Muscle layer of duodenum (tissue), 2 donors: ENCODE data around the gene CPED1.
A peak's percentile ranks its signal among the peaks of the same experiment; 100 is the strongest.

Source experiments
- H3K27ac ChIP-seq: one replicate; pipeline ENCODE4 v1.7.0; 2013; ENCODE audit warnings: mild to moderate bottlenecking, low read length
- H3K27me3 ChIP-seq: one replicate; pipeline ENCODE4 v1.7.0; 2013; ENCODE audit warnings: low read depth, mild to moderate bottlenecking, control low read depth, low read length
- H3K36me3 ChIP-seq, 2 donors: one replicate each; pipeline ENCODE4 v1.7.0; 2013; ENCODE audit warnings: low read length in 2 of 2, control low read depth in 1 of 2, mild to moderate bottlenecking in 1 of 2; ENCODE audit not compliant: insufficient read depth in 2 of 2, control insufficient read depth in 1 of 2
- H3K4me1 ChIP-seq, 2 donors: one replicate each; pipeline ENCODE4 v1.7.0; 2013; ENCODE audit warnings: low read length in 2 of 2, mild to moderate bottlenecking in 2 of 2, control low read depth in 1 of 2, moderate library complexity in 1 of 2; ENCODE audit not compliant: insufficient read depth in 2 of 2, control insufficient read depth in 1 of 2
- H3K4me3 ChIP-seq, 2 donors: one replicate each; pipeline ENCODE4 v1.7.0; 2013; ENCODE audit warnings: low read length in 2 of 2, low read depth in 1 of 2, mild to moderate bottlenecking in 1 of 2
- H3K9me3 ChIP-seq, 2 donors: one replicate each; pipeline ENCODE4 v1.7.0; 2013; ENCODE audit warnings: low read length in 2 of 2, control low read depth in 1 of 2, mild to moderate bottlenecking in 1 of 2; ENCODE audit not compliant: control insufficient read depth in 1 of 2
- donor health status: healthy.

The CPED1 gene

DNA sequence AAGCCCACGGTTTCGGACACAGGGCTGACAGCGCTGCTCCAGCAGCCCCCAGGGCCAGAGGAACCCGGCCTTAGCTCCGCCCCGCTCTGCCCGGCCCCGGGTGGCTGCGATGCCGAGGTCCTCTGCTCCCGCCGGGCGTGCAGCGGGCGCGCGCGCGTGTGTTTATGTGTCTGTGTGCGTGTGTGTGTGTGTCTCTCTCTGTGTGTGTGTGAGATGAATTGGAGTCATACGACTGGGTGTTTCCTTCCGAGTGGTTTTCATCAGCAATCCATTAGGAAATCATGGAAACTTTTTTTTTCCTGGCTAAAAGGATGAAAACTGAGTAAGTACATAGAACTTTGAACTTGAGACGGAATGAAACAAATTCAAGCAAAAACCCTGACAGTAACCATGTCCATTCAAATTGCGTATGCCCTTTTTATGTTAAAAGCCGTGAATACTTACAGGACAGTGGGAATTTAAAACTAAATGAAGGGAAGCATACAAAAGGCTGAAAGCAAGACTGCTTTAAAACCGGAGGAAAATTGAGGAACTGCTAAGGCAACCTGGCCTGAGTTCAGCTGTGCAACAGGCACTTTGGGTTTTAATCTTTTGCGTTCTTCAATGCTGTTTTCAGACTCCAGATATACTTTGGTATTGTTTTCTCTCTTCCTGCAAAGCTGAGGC, at the start of gene CPED1:
TSS of gene CPED1 (plus strand) at position 121 of the 666 bp plus-strand sequence. CDS start 911 bp downstream, outside the sequence.
- no peaks in the 10 kb centered on the region for H3K9me3 ChIP-seq
- peak within 1 kb of the TSS; percentile 96 for H3K27ac ChIP-seq
- no peaks in the 10 kb centered on the region for H3K36me3 ChIP-seq
- H3K4me1 ChIP-seq = peaks cover 5 to 13% of the 10 kb centered on the region in 2 donors
- H3K4me3 ChIP-seq = peak within 1 kb of the TSS; percentile 78
- no peaks in the 10 kb centered on the region for H3K27me3 ChIP-seq

DNA sequence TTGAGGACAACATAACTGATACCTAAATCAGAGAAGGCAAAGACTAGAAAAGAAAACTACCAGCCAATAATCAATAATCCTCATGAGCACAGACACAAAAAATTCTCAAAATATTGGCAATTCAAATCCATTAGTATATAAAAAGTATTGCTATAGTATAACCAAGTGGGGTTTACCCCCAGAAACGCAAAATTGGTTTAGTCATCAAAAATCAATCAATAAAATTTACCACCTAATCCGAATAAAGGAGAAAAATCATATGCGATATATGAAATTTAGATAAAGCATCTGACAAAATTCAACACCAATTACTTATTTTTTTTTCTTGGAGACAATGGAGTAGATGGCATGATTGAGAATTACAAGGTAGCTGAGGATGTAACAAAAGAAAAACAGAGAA, 49.2 kb upstream of the CPED1 start:
- no peaks in the 10 kb centered on the region for H3K4me1 ChIP-seq
- no peaks in the 10 kb centered on the region for H3K27me3 ChIP-seq
- no peaks in the 10 kb centered on the region for H3K36me3 ChIP-seq
- H3K4me3 ChIP-seq = no peak overlapping the region
- no peaks in the 10 kb centered on the region for H3K9me3 ChIP-seq
- no peak overlapping the region for H3K27ac ChIP-seq

DNA sequence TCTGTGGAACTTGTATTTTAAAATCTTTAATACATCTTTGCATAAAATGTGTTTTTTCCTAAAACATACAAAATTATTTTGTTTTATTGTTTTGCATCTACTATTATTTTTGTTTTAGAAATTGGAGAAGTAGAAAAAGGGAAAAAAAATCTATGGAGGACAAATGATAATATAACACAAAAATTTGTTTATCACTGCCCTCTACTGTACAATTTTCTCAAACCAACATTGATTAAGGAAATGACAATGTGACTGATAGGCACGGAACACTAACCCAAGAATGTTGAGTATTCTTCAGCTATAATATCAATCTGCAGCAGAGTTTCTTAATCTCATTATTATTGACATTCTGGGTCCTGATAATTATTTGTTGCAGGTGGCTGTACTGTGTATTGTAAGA, 47.4 kb upstream of the CPED1 start:
- Histone ChIP-seq H3K9me3 (no peaks in the 10 kb centered on the region), H3K27me3 (no peaks in the 10 kb centered on the region), H3K4me1 (peaks cover 0 to 9% of the 10 kb centered on the region in 2 donors), H3K27ac (no peak overlapping the region), H3K4me3 (no peak overlapping the region), H3K36me3 (no peaks in the 10 kb centered on the region)

DNA sequence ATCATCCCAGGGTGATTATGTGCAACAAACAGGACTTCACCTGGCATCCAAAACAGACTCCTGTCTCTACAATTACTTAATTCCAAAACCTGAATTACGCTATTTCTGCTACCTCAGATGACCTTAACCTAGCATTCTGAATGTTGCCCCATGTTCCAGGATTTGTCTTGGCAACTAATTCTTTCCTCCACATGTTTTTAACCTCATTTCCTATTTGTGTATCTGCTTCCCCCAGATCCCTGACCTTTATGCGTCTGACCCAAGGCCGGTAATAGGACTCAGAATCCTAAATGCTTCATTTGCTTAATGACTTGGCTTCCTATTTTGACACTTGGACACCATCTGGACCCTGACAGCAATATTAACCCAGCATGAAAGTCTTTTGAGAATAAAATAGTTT, 46.7 kb upstream of the CPED1 start:
- H3K4me1 ChIP-seq = peaks cover 0 to 9% of the 10 kb centered on the region in 2 donors
- H3K27ac ChIP-seq = no peak overlapping the region

DNA sequence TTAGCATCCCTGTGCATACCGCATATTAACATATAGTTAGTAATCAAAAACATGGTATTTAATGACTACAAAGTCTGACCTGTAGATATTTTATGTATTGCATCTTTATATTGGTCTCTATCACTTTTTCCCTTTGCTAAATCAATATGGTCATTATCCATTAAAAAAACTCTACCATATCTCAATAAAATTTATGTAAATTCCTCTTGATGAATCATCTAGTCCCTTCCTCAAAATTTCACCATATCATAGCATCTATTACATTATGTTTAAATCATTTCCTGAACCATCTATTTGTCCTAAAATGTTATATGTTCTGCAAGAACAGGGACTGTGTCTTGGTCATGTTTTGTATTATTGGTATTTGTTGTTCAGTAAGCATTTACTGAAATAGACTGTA, 45.6 kb upstream of the CPED1 start:
- H3K36me3 ChIP-seq = no peaks in the 10 kb centered on the region
- no peaks in the 10 kb centered on the region for H3K27me3 ChIP-seq
- no peak overlapping the region for H3K27ac ChIP-seq
- H3K9me3 ChIP-seq = no peaks in the 10 kb centered on the region
- peaks cover 0 to 9% of the 10 kb centered on the region in 2 donors for H3K4me1 ChIP-seq
- no peak overlapping the region for H3K4me3 ChIP-seq

More for the DNA sequence above, 46.7 kb upstream of the CPED1 start:
- no peaks in the 10 kb centered on the region for H3K27me3 ChIP-seq
- H3K4me3 ChIP-seq = no peak overlapping the region
- no peaks in the 10 kb centered on the region for H3K9me3 ChIP-seq
- H3K36me3 ChIP-seq = no peaks in the 10 kb centered on the region

DNA sequence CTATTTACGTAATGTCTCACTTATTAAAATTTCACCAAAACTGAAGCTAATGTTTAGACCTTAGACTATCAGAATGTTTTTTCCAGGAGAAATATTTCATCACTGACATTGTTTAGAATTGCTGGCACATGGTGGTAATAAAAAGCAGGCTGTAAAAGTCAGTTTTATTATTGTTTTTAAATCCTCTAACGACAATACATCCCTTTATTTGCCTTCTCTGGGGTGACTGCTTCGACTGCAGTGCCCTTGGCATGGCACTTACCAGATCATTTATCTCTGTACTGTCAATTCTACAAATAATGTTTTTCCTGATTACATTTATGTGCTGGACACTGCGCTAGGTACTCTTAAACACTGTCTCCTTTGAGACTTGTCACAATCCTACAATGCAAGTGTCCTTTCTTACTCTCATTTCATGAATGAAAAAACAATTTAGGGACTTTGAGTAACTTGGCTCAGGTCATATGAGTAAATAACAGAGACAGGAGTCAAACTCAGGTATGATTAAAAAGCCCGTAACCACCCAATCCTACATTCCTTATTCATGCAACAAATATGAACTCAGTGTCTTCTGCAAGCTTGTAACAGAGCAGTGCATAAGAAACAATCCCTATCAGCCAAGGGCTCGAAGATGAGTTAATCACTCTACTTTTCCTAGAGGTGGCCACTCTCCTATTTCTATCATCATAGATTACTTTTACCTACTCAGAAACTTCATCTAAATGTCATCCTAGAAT, 43.5 kb upstream of the CPED1 start:
- H3K36me3 ChIP-seq = no peaks in the 10 kb centered on the region
- no peaks in the 10 kb centered on the region for H3K27me3 ChIP-seq
- H3K27ac ChIP-seq = no peak overlapping the region
- H3K4me1 ChIP-seq = peaks cover 0 to 17% of the 10 kb centered on the region in 2 donors
- no peaks in the 10 kb centered on the region for H3K9me3 ChIP-seq
- H3K4me3 ChIP-seq = no peak overlapping the region

DNA sequence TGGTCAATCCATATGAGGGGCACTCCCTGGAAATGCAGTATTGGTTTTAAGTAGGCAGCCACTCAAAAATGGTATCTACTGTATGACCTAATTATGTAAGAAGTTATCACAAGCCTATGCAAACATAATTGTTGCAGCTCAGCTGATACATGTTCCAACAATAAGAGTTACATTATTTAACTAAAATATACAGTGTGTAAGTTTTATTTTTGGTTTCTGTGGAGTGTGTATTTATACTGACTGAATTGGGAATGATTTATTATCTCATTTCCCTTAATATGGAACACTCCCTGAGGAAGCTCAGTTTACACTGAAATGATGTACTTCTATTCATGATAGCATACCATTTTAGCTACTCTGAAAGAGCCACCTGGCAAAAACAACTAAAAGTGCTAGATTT, 40.5 kb upstream of the CPED1 start:
- peaks cover 0 to 24% of the 10 kb centered on the region in 2 donors for H3K4me1 ChIP-seq
- H3K27me3 ChIP-seq = no peaks in the 10 kb centered on the region
- H3K4me3 ChIP-seq = no peak overlapping the region
- H3K27ac ChIP-seq = no peak overlapping the region
- no peaks in the 10 kb centered on the region for H3K36me3 ChIP-seq
- H3K9me3 ChIP-seq = no peaks in the 10 kb centered on the region

DNA sequence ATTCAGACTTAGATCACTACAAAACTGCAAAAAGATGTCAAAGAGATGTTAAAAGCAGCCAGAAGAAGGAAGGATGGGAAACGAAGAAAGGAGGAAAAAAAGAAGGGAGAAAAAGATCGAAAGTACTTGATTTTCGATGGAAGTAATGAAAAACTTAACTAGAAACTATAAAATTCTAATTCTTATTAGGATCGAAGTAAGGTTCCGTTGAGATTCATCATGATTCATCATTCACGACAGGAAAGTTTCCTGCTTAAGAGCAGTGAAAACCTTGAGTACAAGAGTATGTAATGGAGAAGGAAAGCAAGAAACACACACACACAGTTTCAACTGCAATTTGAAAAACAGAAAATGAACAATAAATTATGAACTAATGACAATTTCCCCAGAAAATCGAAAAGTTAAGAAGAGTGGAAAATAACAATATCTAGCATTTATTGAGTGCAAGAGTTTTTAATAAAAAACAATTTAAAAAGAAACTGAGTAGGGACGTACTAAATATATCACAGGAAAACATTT, 39.1 kb upstream of the CPED1 start:
- H3K27me3 ChIP-seq = no peaks in the 10 kb centered on the region
- peak overlapping the region; percentile 44 for H3K27ac ChIP-seq

DNA sequence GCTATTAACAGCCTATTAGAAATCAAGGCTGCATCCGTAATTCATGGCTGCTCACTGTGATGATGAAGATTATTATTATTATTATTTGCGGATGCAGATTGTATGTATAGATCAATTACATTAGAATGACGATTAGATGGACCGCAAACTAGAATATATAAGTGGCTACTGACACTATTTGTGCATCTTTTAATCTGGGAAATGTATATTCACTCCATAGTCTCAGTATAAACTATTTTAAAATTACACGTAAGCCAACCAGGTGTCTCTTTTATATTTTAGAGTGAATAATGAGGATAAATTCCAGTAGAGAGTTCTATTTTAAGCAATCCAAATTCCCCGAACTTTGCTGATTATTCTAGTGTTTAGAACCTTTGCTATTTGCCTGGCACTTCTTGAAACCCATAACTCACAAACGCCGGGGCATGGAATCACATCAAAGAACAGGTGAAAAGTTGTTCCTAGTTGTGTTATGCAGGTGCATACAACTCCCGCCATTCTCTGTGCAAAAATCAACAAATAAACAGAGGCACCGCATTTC, 38.4 kb upstream of the CPED1 start:
- peaks cover 0 to 22% of the 10 kb centered on the region in 2 donors for H3K4me1 ChIP-seq
- H3K27ac ChIP-seq = peak overlapping the region; percentile 44

More for the DNA sequence above, 39.1 kb upstream of the CPED1 start:
- Histone ChIP-seq H3K9me3 (no peaks in the 10 kb centered on the region), H3K4me1 (peaks cover 0 to 24% of the 10 kb centered on the region in 2 donors), H3K36me3 (peaks cover 8 to 11% of the 10 kb centered on the region in 2 donors), H3K4me3 (peak overlapping the region; percentile 84 to 91)

DNA sequence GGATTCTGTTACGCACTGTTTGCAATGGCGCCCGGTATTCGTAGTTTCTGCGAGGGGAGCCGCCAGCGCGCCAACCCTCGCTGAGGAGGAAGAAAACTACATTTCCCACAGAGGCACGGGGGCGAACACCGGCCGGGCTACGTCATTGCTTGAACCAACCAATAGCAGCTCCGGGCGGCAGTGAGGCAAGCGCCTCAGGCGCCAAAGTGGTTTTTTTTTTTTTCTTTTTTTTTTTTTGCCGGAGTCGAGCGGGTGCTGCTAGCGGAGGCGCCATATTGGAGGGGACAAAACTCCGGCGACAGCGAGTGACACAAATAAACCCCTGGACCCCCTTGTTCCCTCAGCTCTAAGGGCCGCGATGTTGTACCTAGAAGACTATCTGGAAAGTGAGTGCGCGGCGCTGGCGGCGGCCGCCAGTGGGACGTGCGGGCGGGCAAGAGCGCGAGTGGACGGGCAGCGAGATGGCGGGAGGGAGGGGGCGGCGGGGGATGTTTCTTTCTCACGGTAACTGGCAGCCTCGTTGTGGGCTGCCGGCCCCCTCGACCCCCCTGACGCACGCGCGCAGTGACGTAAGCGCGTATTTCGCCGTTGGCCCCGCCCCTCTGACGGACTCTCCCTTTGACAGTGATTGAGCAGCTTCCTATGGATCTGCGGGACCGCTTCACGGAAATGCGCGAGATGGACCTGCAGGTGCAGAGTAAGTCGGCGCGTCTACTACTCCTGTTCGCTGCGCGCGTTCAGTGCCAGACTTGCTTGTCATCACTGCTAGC, 37.8 kb upstream of the CPED1 start, which contains the start of gene ING3:
TSS of gene ING3 (plus strand) at position 239 of the 770 bp plus-strand sequence. CDS start at position 359, 120 bp downstream.
- peak within 1 kb of the TSS; percentile 84 to 92 for H3K4me3 ChIP-seq
- no peaks in the 10 kb centered on the region for H3K9me3 ChIP-seq
- H3K27ac ChIP-seq = peak within 1 kb of the TSS; percentile 84
- H3K36me3 ChIP-seq = peaks cover 20 to 21% of the 10 kb centered on the region in 2 donors
- no peaks in the 10 kb centered on the region for H3K27me3 ChIP-seq
- H3K4me1 ChIP-seq = peaks cover 0 to 18% of the 10 kb centered on the region in 2 donors

More for the DNA sequence above, 38.4 kb upstream of the CPED1 start:
- H3K4me3 ChIP-seq = peak overlapping the region; percentile 84 to 91
- H3K9me3 ChIP-seq = no peaks in the 10 kb centered on the region
- peaks cover 14 to 15% of the 10 kb centered on the region in 2 donors for H3K36me3 ChIP-seq
- no peaks in the 10 kb centered on the region for H3K27me3 ChIP-seq
